ENCODE measurements around the gene FLYWCH1.

Gene FLYWCH1

DNA sequence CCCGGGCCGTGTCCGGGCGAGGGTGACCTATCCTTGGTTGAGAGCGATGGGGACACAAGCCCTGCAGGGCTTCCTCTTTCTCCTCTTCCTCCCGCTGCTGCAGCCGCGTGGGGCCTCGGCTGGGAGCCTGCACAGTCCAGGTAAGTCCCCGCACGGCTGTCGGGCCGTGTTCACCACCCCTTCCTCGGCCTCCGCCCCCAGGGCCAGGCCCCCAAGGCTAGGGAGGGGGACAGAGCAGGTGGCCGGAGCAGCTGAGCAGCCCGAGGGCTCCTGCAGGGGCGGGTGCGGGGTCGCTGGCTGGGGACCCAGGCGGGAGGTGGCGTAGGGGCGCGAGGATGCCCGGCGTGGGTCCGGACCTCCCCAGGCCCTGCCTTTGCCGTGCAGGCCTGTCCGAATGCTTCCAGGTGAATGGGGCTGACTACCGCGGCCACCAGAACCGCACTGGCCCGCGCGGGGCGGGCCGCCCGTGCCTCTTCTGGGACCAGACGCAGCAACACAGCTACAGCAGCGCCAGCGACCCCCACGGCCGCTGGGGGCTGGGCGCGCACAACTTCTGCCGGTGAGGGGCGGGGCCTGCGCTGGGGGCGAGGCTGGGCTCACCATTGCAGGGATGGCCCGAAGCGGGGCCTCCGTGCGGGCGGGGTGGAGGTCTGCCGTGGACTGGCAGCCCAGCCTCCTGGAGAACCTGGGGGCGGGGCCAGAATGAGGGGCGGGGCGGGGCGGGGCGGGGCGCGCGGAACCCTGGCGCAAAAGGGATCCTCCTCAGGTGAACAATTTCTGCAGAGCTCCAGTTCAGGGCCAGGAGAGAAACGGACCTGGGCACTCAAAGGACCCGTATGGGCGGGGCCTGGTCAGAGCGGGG, 53.0 kb downstream of the FLYWCH1 start:
- H3K36me3 ChIP-seq (ENCODE audit: control insufficient read depth, insufficient read depth, low read length): no peaks in the 10 kb centered on the region
- peaks cover 32% of the 10 kb centered on the region for H3K27me3 ChIP-seq (ENCODE audit: control insufficient read depth, insufficient read depth, low read length)
- no peak overlapping the region for H3K9ac ChIP-seq (ENCODE audit: low read length)
- H3K4me3 ChIP-seq (ENCODE audit: low read length): peak overlapping the region; percentile 19
- peaks cover 6% of the 10 kb centered on the region for H3K4me1 ChIP-seq (ENCODE audit: control insufficient read depth, insufficient read depth, low read length)
- no peak overlapping the region for H3K27ac ChIP-seq (ENCODE audit: low read depth, low read length)

DNA sequence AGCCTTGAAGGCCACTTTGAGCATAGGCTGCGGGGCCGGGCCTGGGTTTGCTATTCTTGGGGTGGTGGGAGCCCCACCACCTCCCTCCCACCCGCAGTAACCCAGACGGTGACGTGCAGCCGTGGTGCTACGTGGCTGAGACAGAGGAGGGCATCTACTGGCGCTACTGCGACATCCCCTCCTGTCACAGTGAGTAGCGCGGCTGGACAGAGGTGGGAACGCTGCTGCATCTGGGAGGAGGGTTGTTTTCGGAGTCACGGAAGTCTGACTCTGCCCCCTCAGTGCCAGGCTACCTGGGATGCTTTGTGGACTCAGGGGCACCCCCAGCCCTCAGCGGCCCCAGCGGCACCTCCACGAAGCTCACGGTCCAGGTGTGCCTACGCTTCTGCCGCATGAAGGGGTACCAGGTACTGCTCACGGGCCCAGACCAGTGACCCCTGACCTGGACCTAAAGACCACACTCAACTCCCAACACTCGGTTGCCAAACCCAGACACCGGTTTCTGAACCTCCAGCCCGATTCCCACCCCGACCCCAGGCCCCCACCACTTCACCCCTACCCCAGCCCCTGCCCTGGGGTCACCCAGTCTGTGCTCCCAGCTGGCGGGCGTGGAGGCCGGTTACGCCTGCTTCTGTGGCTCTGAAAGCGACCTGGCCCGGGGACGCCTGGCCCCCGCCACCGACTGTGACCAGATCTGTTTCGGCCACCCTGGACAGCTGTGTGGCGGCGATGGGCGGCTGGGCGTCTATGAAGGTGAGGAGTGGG, 54.5 kb downstream of the FLYWCH1 start:
- no peak overlapping the region for H3K4me3 ChIP-seq (ENCODE audit: low read length)
- H3K27ac ChIP-seq (ENCODE audit: low read depth, low read length): no peak overlapping the region
- H3K4me1 ChIP-seq (ENCODE audit: control insufficient read depth, insufficient read depth, low read length): peaks cover 6% of the 10 kb centered on the region
- no peaks in the 10 kb centered on the region for H3K36me3 ChIP-seq (ENCODE audit: control insufficient read depth, insufficient read depth, low read length)
- peaks cover 36% of the 10 kb centered on the region for H3K27me3 ChIP-seq (ENCODE audit: control insufficient read depth, insufficient read depth, low read length)
- H3K9ac ChIP-seq (ENCODE audit: low read length): no peak overlapping the region

DNA sequence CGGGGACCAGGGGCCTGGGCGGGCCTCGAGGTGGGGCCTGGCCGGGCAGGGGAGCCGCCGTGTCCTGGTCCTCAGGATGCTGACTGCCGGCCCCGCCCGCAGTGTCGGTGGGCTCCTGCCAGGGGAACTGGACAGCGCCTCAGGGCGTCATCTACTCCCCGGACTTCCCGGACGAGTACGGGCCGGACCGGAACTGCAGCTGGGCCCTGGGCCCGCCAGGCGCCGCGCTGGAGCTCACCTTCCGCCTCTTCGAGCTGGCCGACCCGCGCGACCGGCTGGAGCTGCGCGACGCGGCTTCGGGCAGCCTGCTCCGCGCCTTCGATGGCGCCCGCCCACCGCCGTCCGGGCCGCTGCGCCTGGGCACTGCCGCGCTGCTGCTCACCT, 55.1 kb downstream of the FLYWCH1 start:
- H3K4me3 ChIP-seq (ENCODE audit: low read length): no peak overlapping the region
- no peaks in the 10 kb centered on the region for H3K36me3 ChIP-seq (ENCODE audit: control insufficient read depth, insufficient read depth, low read length)
- H3K27ac ChIP-seq (ENCODE audit: low read depth, low read length): no peak overlapping the region
- peaks cover 36% of the 10 kb centered on the region for H3K27me3 ChIP-seq (ENCODE audit: control insufficient read depth, insufficient read depth, low read length)
- H3K4me1 ChIP-seq (ENCODE audit: control insufficient read depth, insufficient read depth, low read length): peaks cover 6% of the 10 kb centered on the region
- no peak overlapping the region for H3K9ac ChIP-seq (ENCODE audit: low read length)

DNA sequence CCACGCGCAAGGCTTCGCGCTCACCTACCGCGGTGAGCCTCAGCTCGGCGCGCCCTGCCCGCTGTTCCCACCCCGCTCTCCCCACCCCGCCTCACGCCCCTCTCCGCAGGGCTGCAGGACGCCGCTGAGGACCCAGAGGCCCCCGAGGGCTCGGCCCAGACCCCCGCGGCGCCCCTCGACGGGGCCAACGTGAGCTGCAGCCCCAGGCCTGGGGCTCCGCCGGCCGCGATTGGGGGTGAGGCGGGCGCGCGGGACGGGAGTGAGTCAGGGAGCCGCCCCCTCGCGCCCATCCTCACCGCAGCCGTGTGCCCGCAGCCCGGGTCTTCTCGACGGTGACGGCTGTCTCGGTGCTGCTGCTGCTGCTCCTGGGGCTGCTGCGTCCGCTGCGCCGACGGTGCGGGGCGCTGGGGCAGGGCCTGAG, 55.5 kb downstream of the FLYWCH1 start:
- no peak overlapping the region for H3K4me3 ChIP-seq (ENCODE audit: low read length)
- no peak overlapping the region for H3K27ac ChIP-seq (ENCODE audit: low read depth, low read length)
- no peak overlapping the region for H3K9ac ChIP-seq (ENCODE audit: low read length)
- no peaks in the 10 kb centered on the region for H3K36me3 ChIP-seq (ENCODE audit: control insufficient read depth, insufficient read depth, low read length)
- H3K27me3 ChIP-seq (ENCODE audit: control insufficient read depth, insufficient read depth, low read length): peaks cover 36% of the 10 kb centered on the region
- H3K4me1 ChIP-seq (ENCODE audit: control insufficient read depth, insufficient read depth, low read length): peaks cover 6% of the 10 kb centered on the region

DNA sequence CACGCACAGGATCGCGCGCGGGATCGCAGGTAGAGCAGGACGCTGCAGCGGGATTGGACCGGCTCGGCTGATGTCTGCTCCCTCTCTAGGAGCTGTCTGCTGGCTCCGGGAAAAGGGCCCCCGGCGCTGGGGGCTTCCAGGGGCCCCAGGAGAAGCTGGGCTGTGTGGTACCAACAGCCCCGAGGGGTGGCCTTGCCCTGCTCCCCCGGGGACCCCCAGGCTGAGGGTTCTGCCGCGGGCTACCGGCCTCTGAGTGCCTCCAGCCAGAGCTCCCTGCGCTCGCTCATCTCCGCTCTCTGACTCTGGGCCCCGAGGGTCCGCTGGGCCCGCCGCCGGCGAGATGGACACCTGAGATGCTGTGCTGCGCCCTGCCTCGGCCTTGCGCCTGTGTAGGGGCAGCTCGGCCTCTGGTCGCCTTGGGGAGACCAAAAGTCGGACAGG, 56.0 kb downstream of the FLYWCH1 start:
- Histone ChIP-seq H3K9ac (ENCODE audit: low read length) (no peak overlapping the region), H3K27me3 (ENCODE audit: control insufficient read depth, insufficient read depth, low read length) (peaks cover 32% of the 10 kb centered on the region), H3K4me1 (ENCODE audit: control insufficient read depth, insufficient read depth, low read length) (peaks cover 6% of the 10 kb centered on the region), H3K4me3 (ENCODE audit: low read length) (no peak overlapping the region), H3K27ac (ENCODE audit: low read depth, low read length) (no peak overlapping the region), H3K36me3 (ENCODE audit: control insufficient read depth, insufficient read depth, low read length) (no peaks in the 10 kb centered on the region)

DNA sequence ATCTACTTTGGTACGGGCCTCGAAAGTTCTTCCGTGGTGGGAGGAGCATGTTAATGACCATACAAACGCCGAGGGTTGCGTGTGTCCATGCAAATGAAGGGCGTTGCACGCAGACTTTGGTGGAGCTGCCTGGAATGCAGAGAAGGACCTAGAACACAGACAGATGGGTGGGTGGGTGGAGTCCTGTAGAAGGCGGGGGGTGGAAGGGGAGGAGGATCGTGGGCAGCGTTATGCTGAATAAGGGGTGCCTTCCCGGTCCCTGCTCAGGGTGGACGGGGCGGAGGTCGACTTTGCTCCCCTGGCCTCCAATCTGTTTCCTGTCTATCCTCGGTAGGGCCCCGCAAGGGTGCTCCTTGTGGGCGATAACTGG, 56.6 kb downstream of the FLYWCH1 start:
- H3K4me3 ChIP-seq (ENCODE audit: low read length): peak overlapping the region; percentile 59
- no peak overlapping the region for H3K27ac ChIP-seq (ENCODE audit: low read depth, low read length)
- H3K27me3 ChIP-seq (ENCODE audit: control insufficient read depth, insufficient read depth, low read length): peaks cover 32% of the 10 kb centered on the region
- H3K4me1 ChIP-seq (ENCODE audit: control insufficient read depth, insufficient read depth, low read length): peaks cover 6% of the 10 kb centered on the region
- H3K9ac ChIP-seq (ENCODE audit: low read length): no peak overlapping the region
- no peaks in the 10 kb centered on the region for H3K36me3 ChIP-seq (ENCODE audit: control insufficient read depth, insufficient read depth, low read length)

DNA sequence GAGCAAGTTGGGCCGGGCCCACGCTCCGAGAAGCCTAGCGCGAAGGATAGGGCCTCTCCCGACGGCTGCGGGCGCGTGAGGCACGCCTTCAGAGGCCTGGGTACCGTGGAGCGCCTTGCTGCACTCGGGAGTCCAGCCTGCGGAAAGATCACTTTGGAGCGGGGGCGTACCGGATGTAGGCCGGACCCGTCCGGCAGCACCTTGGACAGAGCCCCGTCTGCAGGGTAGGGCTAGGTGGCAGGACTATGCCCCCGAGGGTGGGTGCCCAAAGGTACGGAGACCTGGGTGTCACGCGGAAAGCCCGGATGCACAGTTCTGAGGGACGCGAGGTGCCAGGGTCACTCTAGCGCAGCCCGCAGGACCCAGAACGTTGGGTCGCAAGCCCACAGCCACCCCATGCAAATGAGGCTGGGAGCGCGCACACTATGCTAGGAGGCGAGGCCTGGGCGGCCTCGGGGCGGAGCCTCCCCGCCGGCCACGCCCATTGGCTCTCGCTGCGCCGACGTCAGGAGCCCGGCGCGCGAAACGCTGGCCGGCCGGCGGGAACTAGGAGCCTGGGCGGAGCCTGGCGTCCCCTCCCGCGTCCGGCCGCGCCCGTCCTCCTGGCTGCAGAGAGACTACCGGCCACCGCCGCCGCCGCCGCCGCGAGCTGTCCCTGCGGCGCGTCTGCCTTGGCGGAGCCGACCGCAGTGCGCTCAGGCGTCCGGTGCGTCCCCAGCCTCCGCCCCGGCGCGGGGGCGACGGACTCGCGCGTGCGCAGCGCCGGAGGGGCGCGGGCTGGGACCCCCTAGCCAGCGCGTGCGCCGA, 57.2 kb downstream of the FLYWCH1 start, which contains the start of gene PAQR4:
TSS of gene PAQR4 (plus strand) at position 611 of the 807 bp plus-strand sequence. CDS start 327 bp downstream, outside the sequence.
- H3K4me1 ChIP-seq (ENCODE audit: control insufficient read depth, insufficient read depth, low read length): peaks cover 2% of the 10 kb centered on the region
- no peak within 1 kb of the TSS for H3K9ac ChIP-seq (ENCODE audit: low read length)
- peaks cover 27% of the 10 kb centered on the region for H3K27me3 ChIP-seq (ENCODE audit: control insufficient read depth, insufficient read depth, low read length)
- H3K36me3 ChIP-seq (ENCODE audit: control insufficient read depth, insufficient read depth, low read length): no peaks in the 10 kb centered on the region
- H3K4me3 ChIP-seq (ENCODE audit: low read length): peak within 1 kb of the TSS; percentile 81
- H3K27ac ChIP-seq (ENCODE audit: low read depth, low read length): no peak within 1 kb of the TSS

DNA sequence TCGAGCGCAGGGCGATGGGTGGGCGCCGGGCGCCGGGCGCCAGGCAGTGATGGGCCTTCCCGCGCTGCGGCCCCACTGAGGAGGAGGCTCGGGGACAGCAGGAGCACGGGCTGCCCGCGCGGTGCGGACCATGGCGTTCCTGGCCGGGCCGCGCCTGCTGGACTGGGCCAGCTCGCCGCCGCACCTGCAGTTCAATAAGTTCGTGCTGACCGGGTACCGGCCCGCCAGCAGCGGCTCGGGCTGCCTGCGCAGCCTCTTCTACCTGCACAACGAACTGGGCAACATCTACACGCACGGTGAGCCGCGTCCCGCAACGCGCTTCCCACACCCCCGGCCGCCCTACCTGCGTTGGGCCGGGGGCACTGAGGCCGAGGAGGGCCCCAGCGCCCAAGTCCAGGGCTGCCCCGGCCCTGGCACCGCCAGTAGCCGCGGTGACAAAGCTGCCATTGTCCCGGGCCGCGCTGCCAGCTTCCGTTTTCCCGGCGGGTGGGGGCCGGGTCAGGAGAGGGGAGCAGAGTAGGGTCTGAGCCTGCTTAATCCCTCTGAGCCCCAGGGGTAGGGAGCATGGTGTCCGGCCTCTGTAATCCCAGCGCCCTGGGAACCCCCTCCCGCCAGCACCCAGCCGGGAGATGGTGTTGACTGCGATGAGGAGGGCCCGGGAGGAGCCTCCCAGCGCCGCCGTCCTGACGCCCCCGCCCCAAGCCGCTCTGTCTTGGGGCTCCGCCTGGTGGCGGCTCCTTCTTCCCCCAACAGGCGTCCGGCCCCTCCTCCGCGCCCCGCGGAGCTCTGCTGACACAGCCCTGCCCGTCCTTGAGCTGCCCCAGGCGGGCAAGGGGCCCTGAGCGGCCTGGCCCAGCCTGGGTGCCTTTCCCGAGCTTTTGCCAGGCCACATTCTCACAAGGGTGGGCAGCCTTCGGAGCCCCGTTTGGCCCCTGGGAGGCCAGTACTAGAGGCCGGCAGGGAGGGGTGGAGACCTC, 58.1 kb downstream of the FLYWCH1 start:
- peaks cover 2% of the 10 kb centered on the region for H3K4me1 ChIP-seq (ENCODE audit: control insufficient read depth, insufficient read depth, low read length)
- H3K27me3 ChIP-seq (ENCODE audit: control insufficient read depth, insufficient read depth, low read length): peaks cover 18% of the 10 kb centered on the region
- H3K9ac ChIP-seq (ENCODE audit: low read length): no peak overlapping the region
- peak overlapping the region; percentile 81 for H3K4me3 ChIP-seq (ENCODE audit: low read length)
- no peak overlapping the region for H3K27ac ChIP-seq (ENCODE audit: low read depth, low read length)
- no peaks in the 10 kb centered on the region for H3K36me3 ChIP-seq (ENCODE audit: control insufficient read depth, insufficient read depth, low read length)

DNA sequence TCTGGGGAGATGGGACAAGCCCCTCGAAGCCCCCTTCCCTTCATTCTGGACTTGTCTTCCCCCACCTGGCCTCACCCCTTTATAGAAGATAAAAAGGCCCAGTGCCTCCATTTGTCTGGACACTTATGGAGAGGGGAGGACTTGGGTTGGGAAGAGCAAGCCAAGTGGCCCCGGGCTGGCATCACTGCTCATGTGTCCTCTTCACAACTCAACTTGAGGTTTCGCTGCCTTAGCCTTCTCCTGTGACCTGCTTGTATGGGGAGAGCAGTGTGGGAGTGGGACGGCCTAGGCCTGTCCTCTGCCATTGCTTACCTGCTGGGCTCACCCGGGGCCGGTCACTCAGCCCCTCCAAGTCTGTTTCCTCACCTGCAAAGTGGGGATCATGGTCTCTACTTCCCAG, 58.8 kb downstream of the FLYWCH1 start:
- Histone ChIP-seq H3K27me3 (ENCODE audit: control insufficient read depth, insufficient read depth, low read length) (peaks cover 15% of the 10 kb centered on the region), H3K9ac (ENCODE audit: low read length) (no peak overlapping the region), H3K27ac (ENCODE audit: low read depth, low read length) (no peak overlapping the region), H3K36me3 (ENCODE audit: control insufficient read depth, insufficient read depth, low read length) (no peaks in the 10 kb centered on the region), H3K4me1 (ENCODE audit: control insufficient read depth, insufficient read depth, low read length) (peaks cover 2% of the 10 kb centered on the region), H3K4me3 (ENCODE audit: low read length) (peak overlapping the region; percentile 81)

DNA sequence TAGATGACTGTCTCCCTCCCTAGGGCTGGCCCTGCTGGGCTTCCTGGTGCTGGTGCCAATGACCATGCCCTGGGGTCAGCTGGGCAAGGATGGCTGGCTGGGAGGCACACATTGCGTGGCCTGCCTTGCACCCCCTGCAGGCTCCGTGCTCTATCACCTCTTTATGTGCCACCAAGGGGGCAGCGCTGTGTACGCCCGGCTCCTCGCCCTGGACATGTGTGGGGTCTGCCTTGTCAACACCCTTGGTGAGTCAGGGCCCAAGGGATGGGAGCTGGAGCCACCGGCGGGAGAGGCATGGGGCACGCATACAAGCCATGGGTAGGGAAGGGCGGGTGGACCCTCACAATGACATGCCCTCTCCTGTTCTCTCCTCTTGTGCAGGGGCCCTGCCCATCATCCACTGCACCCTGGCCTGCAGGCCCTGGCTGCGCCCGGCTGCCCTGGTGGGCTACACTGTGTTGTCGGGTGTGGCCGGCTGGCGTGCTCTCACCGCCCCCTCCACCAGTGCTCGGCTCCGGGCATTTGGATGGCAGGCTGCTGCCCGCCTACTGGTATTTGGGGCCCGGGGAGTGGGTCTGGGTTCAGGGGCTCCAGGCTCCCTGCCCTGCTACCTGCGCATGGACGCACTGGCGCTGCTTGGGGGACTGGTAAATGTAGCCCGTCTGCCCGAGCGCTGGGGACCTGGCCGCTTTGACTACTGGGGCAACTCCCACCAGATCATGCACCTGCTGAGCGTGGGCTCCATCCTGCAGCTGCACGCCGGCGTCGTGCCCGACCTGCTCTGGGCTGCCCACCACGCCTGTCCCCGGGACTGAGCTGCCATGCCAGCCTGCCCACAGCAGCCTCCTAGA, 59.6 kb downstream of the FLYWCH1 start:
- Histone ChIP-seq H3K36me3 (ENCODE audit: control insufficient read depth, insufficient read depth, low read length) (no peaks in the 10 kb centered on the region), H3K27ac (ENCODE audit: low read depth, low read length) (no peak overlapping the region), H3K9ac (ENCODE audit: low read length) (no peak overlapping the region), H3K27me3 (ENCODE audit: control insufficient read depth, insufficient read depth, low read length) (peaks cover 9% of the 10 kb centered on the region), H3K4me1 (ENCODE audit: control insufficient read depth, insufficient read depth, low read length) (peaks cover 2% of the 10 kb centered on the region), H3K4me3 (ENCODE audit: low read length) (no peak overlapping the region)
